ENCODE data around the gene DACT2. TPM values are rescaled to one million over a fixed set of nuclear protein-coding genes. Genes with fewer than 3 reads are reported as not detected.

Gene DACT2
- total and polyA plus RNA-seq, 2 experiments from 2014 or later, result not detected

GRCh38 chr6:168353041-168353440 is 33.5 kb upstream of the DACT2 start:
- no peaks in the 10 kb centered on the region for H3F3A ChIP-seq (ENCODE audit: insufficient read depth)
- no peaks in the 10 kb centered on the region for H3K36me3 ChIP-seq (ENCODE audit: low read depth)
- no peaks in the 10 kb centered on the region for H3K79me2 ChIP-seq (ENCODE audit: insufficient read depth)
- DNase-seq, result no peak
- H3K9ac ChIP-seq, result no peak overlapping the region
- no peaks in the 10 kb centered on the region for H3K4me1 ChIP-seq (ENCODE audit: insufficient read depth)
- H2AFZ ChIP-seq, result no peak overlapping the region
- no peaks in the 10 kb centered on the region for H3K9me2 ChIP-seq (ENCODE audit: insufficient read depth)
- H3K4me2 ChIP-seq (ENCODE audit: unreplicated experiment), result no peak overlapping the region
- no peak for TF ChIP-seq EZH2phosphoT487 (IDR thresholded peaks at IDR 0.05; ENCODE audit: insufficient read depth, low read depth)
- TF ChIP-seq EZH2 (IDR thresholded peaks at IDR 0.05; ENCODE audit: insufficient read depth, poor library complexity, severe bottlenecking), result no peak
- H3K9me3 ChIP-seq (ENCODE audit: low read depth), result no peaks in the 10 kb centered on the region
- H4K20me1 ChIP-seq (ENCODE audit: insufficient read depth), result no peaks in the 10 kb centered on the region
- no peak overlapping the region for H3K27ac ChIP-seq
- no peak overlapping the region for H3K4me3 ChIP-seq
- WGBS, 2 experiments (ENCODE audit: low coverage in 1 of 2, low lambda C conversion rate in 2 of 2, missing lambda C conversion rate in 2 of 2), result 73 to 75% methylated on average over 9 of the region's 9 CpGs
- no peaks in the 10 kb centered on the region for H3K27me3 ChIP-seq (replicated peaks; ENCODE audit: insufficient read depth)
- in situ Hi-C loops (cut with MboI), result loop anchor here (25.0 kb wide), 1 partner anchor 441 kb away; no protein-coding TSS in a partner anchor

DNA sequence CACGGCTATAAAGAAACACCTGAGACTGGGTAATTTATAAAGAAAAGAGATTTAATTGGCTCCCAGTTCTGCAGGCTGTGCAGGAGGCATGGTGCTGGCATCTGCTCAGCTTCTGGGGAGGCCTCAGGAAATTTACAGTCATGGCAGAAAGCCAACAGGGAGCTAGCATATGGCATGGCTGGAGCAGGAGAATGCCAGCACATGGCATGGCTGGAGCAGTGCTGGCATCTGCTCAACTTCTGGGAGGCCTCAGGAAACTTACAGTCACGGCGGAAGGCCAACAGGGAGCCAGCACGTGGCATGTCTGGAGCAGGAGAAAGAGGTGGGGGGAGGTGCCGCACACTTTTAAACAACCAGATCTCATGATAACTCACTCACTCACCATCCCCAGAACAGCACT is 32.5 kb upstream of the DACT2 start:
- H3K4me1 ChIP-seq (ENCODE audit: insufficient read depth), result no peaks in the 10 kb centered on the region
- DNase-seq, result no peak
- no peaks in the 10 kb centered on the region for H3K36me3 ChIP-seq (ENCODE audit: low read depth)
- H3K79me2 ChIP-seq (ENCODE audit: insufficient read depth), result no peaks in the 10 kb centered on the region
- H4K20me1 ChIP-seq (ENCODE audit: insufficient read depth), result no peaks in the 10 kb centered on the region
- WGBS, 2 experiments (ENCODE audit: low coverage in 1 of 2, low lambda C conversion rate in 2 of 2, missing lambda C conversion rate in 2 of 2), result 42% methylated on average over 5 of the region's 5 CpGs
- H3K9me3 ChIP-seq (ENCODE audit: low read depth), result no peaks in the 10 kb centered on the region
- no peak overlapping the region for H3K4me3 ChIP-seq
- TF ChIP-seq EZH2phosphoT487 (IDR thresholded peaks at IDR 0.05; ENCODE audit: insufficient read depth, low read depth) (no peak), EZH2 (IDR thresholded peaks at IDR 0.05; ENCODE audit: insufficient read depth, poor library complexity, severe bottlenecking) (no peak)
- H3K27ac ChIP-seq, result no peak overlapping the region
- H3K9me2 ChIP-seq (ENCODE audit: insufficient read depth), result no peaks in the 10 kb centered on the region
- H3K9ac ChIP-seq, result no peak overlapping the region
- H3F3A ChIP-seq (ENCODE audit: insufficient read depth), result no peaks in the 10 kb centered on the region
- H3K4me2 ChIP-seq (ENCODE audit: unreplicated experiment), result no peak overlapping the region
- no peak overlapping the region for H2AFZ ChIP-seq
- in situ Hi-C loops (cut with MboI), result loop anchor here (25.0 kb wide), 1 partner anchor 440 kb away; no protein-coding TSS in a partner anchor
- H3K27me3 ChIP-seq (replicated peaks; ENCODE audit: insufficient read depth), result no peaks in the 10 kb centered on the region

- Histone ChIP-seq H3K9me2 (ENCODE audit: insufficient read depth) (no peaks in the 10 kb centered on the region), H3K9me3 (ENCODE audit: low read depth) (no peaks in the 10 kb centered on the region), H3K4me3 (no peak overlapping the region), H4K20me1 (ENCODE audit: insufficient read depth) (no peaks in the 10 kb centered on the region), H3K79me2 (ENCODE audit: insufficient read depth) (no peaks in the 10 kb centered on the region), H3K27me3 (replicated peaks; ENCODE audit: insufficient read depth) (no peaks in the 10 kb centered on the region), H3K36me3 (ENCODE audit: low read depth) (no peaks in the 10 kb centered on the region), H3K9ac (no peak overlapping the region), H3K4me2 (ENCODE audit: unreplicated experiment) (no peak overlapping the region), H2AFZ (no peak overlapping the region), H3K4me1 (ENCODE audit: insufficient read depth) (no peaks in the 10 kb centered on the region), H3K27ac (no peak overlapping the region), H3F3A (ENCODE audit: insufficient read depth) (no peaks in the 10 kb centered on the region)
- TF ChIP-seq EZH2 (IDR thresholded peaks at IDR 0.05; ENCODE audit: insufficient read depth, poor library complexity, severe bottlenecking) (no peak), EZH2phosphoT487 (IDR thresholded peaks at IDR 0.05; ENCODE audit: insufficient read depth, low read depth) (no peak)
- in situ Hi-C loops (cut with MboI), result loop anchor here (25.0 kb wide), 1 partner anchor 437 kb away; no protein-coding TSS in a partner anchor
- no peak for DNase-seq
- whole genome bisulfite sequencing, 2 experiments (ENCODE audit: low coverage in 1 of 2, low lambda C conversion rate in 2 of 2, missing lambda C conversion rate in 2 of 2), result 45 to 46% methylated on average over 4 of the region's 4 CpGs
Measured at GRCh38 chr6:168349718-168350210, 30.2 kb upstream of the DACT2 start.

GRCh38 chr6:168348186-168348585 is 28.6 kb upstream of the DACT2 start:
- H3K4me2 ChIP-seq (ENCODE audit: unreplicated experiment), result no peak overlapping the region
- H3K79me2 ChIP-seq (ENCODE audit: insufficient read depth), result no peaks in the 10 kb centered on the region
- no peaks in the 10 kb centered on the region for H3F3A ChIP-seq (ENCODE audit: insufficient read depth)
- H3K9ac ChIP-seq, result no peak overlapping the region
- in situ Hi-C loops (cut with MboI), result no loop called here
- H3K36me3 ChIP-seq (ENCODE audit: low read depth), result no peaks in the 10 kb centered on the region
- no peak overlapping the region for H2AFZ ChIP-seq
- H3K4me3 ChIP-seq, result no peak overlapping the region
- TF ChIP-seq EZH2 (IDR thresholded peaks at IDR 0.05; ENCODE audit: insufficient read depth, poor library complexity, severe bottlenecking) (no peak), EZH2phosphoT487 (IDR thresholded peaks at IDR 0.05; ENCODE audit: insufficient read depth, low read depth) (no peak)
- no peaks in the 10 kb centered on the region for H3K27me3 ChIP-seq (replicated peaks; ENCODE audit: insufficient read depth)
- H3K9me3 ChIP-seq (ENCODE audit: low read depth), result no peaks in the 10 kb centered on the region
- H4K20me1 ChIP-seq (ENCODE audit: insufficient read depth), result no peaks in the 10 kb centered on the region
- no peaks in the 10 kb centered on the region for H3K9me2 ChIP-seq (ENCODE audit: insufficient read depth)
- no peaks in the 10 kb centered on the region for H3K4me1 ChIP-seq (ENCODE audit: insufficient read depth)
- 43 to 47% methylated on average over 8 of the region's 8 CpGs for WGBS, 2 experiments (ENCODE audit: low coverage in 1 of 2, low lambda C conversion rate in 2 of 2, missing lambda C conversion rate in 2 of 2)
- DNase-seq, result no peak
- no peak overlapping the region for H3K27ac ChIP-seq

DNA sequence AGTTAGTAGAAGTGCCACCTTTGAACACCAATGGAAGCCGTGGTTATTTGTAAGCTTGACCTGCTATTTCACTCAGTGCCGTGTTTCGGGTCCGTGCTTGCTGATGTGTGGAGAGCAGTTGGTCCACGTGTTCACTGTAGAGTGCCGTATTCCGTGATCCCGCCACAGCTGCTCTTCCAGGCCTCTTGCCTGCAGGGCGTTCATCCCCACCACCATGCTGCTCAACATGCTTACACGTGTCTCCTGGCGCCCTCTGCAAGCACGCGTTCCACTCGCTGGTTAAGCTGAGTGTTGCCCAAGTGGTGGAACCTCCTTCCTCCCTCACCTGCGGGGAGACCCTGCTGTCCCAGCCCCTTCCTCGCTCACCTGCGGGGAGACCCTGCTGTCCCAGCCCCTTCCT is 28.0 kb upstream of the DACT2 start:
- Histone ChIP-seq H3K4me2 (ENCODE audit: unreplicated experiment) (no peak overlapping the region), H2AFZ (no peak overlapping the region), H4K20me1 (ENCODE audit: insufficient read depth) (no peaks in the 10 kb centered on the region), H3K9me2 (ENCODE audit: insufficient read depth) (no peaks in the 10 kb centered on the region), H3K9ac (no peak overlapping the region), H3K9me3 (ENCODE audit: low read depth) (no peaks in the 10 kb centered on the region), H3K27me3 (replicated peaks; ENCODE audit: insufficient read depth) (no peaks in the 10 kb centered on the region), H3K36me3 (ENCODE audit: low read depth) (no peaks in the 10 kb centered on the region), H3F3A (ENCODE audit: insufficient read depth) (no peaks in the 10 kb centered on the region), H3K4me1 (ENCODE audit: insufficient read depth) (no peaks in the 10 kb centered on the region), H3K79me2 (ENCODE audit: insufficient read depth) (no peaks in the 10 kb centered on the region), H3K27ac (no peak overlapping the region), H3K4me3 (no peak overlapping the region)
- no peak for DNase-seq
- in situ Hi-C loops (cut with MboI), result no loop called here
- WGBS, 2 experiments (ENCODE audit: low coverage in 1 of 2, low lambda C conversion rate in 2 of 2, missing lambda C conversion rate in 2 of 2), result 75% methylated on average over 16 to 17 of the region's 17 CpGs
- TF ChIP-seq EZH2phosphoT487 (IDR thresholded peaks at IDR 0.05; ENCODE audit: insufficient read depth, low read depth) (no peak), EZH2 (IDR thresholded peaks at IDR 0.05; ENCODE audit: insufficient read depth, poor library complexity, severe bottlenecking) (no peak)

Measured in GM23248 (cell line).